ENCODE results near the gene CIB2. TPM values are rescaled to one million over a fixed set of nuclear protein-coding genes. Genes with fewer than 3 reads are reported as not detected.

Gene CIB2
- total RNA-seq, 4 donors from 2014 or later, result 8.4 to 19.5 (median 9.5) TPM

GRCh38 chr15:78177447-78177873 is 46.2 kb upstream of the CIB2 start:
- no peak overlapping the region for H3K27ac ChIP-seq
- intact Hi-C loops (cut with DNase I; ENCODE audit: low total_unique reads) (loop anchor here (5.0 kb wide), 1 partner anchor 65 kb away; no protein-coding TSS in a partner anchor), in situ Hi-C loops (cut with MboI; ENCODE audit: low pct_ligation_motif_present in 1 of 4, low pct_unique_long_range_greater_than_20kb in 1 of 4, low sequenced_read_pairs in 3 of 4) (no loop called here)
- no peaks in the 10 kb centered on the region for H3K27me3 ChIP-seq
- no peaks in the 10 kb centered on the region for H3K4me1 ChIP-seq
- H3K9me3 ChIP-seq, result no peaks in the 10 kb centered on the region
- no peak overlapping the region for H3K4me3 ChIP-seq
- peak; percentile 51 for DNase-seq
- 20 to 26% methylated on average over 1 to 12 of the region's 12 CpGs for WGBS, 2 donors (ENCODE audit: low coverage in 1 of 2)
- H3K36me3 ChIP-seq, result no peaks in the 10 kb centered on the region
- no peak for TF ChIP-seq POLR2A (IDR thresholded peaks at IDR 0.05)
- TF ChIP-seq, protein P1, sequence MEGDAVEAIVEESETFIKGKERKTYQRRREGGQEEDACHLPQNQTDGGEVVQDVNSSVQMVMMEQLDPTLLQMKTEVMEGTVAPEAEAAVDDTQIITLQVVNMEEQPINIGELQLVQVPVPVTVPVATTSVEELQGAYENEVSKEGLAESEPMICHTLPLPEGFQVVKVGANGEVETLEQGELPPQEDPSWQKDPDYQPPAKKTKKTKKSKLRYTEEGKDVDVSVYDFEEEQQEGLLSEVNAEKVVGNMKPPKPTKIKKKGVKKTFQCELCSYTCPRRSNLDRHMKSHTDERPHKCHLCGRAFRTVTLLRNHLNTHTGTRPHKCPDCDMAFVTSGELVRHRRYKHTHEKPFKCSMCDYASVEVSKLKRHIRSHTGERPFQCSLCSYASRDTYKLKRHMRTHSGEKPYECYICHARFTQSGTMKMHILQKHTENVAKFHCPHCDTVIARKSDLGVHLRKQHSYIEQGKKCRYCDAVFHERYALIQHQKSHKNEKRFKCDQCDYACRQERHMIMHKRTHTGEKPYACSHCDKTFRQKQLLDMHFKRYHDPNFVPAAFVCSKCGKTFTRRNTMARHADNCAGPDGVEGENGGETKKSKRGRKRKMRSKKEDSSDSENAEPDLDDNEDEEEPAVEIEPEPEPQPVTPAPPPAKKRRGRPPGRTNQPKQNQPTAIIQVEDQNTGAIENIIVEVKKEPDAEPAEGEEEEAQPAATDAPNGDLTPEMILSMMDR (IDR thresholded peaks at IDR 0.05), result peak; percentile 38 to 63 (median 57)

- TF ChIP-seq EP300 (IDR thresholded peaks at IDR 0.05; ENCODE audit: low read depth), result no peak
- TF ChIP-seq, protein P1 (IDR thresholded peaks at IDR 0.05), result no peak
- no peaks in the 10 kb centered on the region for H3K4me1 ChIP-seq
- peaks cover 0 to 18% (median 5%) of the 10 kb centered on the region in 4 donors for H3K36me3 ChIP-seq
- DNase-seq, result no peak
- intact Hi-C loops (cut with DNase I; ENCODE audit: low total_unique reads) (loop anchor here (5.0 kb wide), 1 partner anchor 67 kb away; no protein-coding TSS in a partner anchor), in situ Hi-C loops (cut with MboI; ENCODE audit: low pct_ligation_motif_present in 1 of 4, low pct_unique_long_range_greater_than_20kb in 1 of 4, low sequenced_read_pairs in 3 of 4) (no loop called here)
- 48% methylated on average over 2 of the region's 2 CpGs; no CpG with 5 or more reads in 1 of the 2 donors for WGBS, 2 donors (ENCODE audit: low coverage in 1 of 2)
- H3K27me3 ChIP-seq, result no peaks in the 10 kb centered on the region
- H3K4me3 ChIP-seq, result no peak overlapping the region
- no peak overlapping the region for H3K27ac ChIP-seq
- H3K9me3 ChIP-seq, result no peaks in the 10 kb centered on the region
Measured at GRCh38 chr15:78175330-78175729, 44.1 kb upstream of the CIB2 start.

DNA sequence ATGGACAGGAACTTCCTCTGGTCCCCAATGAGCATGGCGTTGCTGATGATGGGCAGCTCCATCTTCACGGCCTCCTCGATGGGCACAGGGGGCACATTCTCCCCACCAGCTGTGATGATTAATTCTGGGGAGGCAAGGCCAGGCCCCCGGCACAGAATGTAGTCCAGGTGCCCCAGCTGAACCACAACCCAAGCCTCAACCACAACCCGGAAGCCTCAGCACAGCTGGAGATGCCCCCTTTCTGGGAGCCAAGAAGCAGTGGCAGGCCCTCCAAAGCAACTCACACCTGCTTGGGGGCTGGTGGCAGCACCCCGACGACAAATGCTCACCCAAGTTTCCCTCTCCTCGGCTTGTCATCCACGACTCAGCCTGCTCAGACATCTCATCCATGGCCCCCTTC is 43.2 kb upstream of the CIB2 start:
- intact Hi-C loops (cut with DNase I; ENCODE audit: low total_unique reads) (no loop called here), in situ Hi-C loops (cut with MboI; ENCODE audit: low pct_ligation_motif_present in 1 of 4, low pct_unique_long_range_greater_than_20kb in 1 of 4, low sequenced_read_pairs in 3 of 4) (no loop called here)
- DNase-seq, result peak; percentile 49
- no peaks in the 10 kb centered on the region for H3K9me3 ChIP-seq
- no peak overlapping the region for H3K4me3 ChIP-seq
- no peak for TF ChIP-seq POLR2A (IDR thresholded peaks at IDR 0.05)
- no peak for TF ChIP-seq EP300 (IDR thresholded peaks at IDR 0.05; ENCODE audit: low read depth)
- TF ChIP-seq POLR2AphosphoS5 (IDR thresholded peaks at IDR 0.05), result no peak
- TF ChIP-seq, protein P1 (IDR thresholded peaks at IDR 0.05), result no peak
- no peaks in the 10 kb centered on the region for H3K27me3 ChIP-seq
- no peak overlapping the region for H3K27ac ChIP-seq
- WGBS, 2 donors (ENCODE audit: low coverage in 1 of 2), result 68% methylated on average over 9 of the region's 9 CpGs; no CpG with 5 or more reads in 1 of the 2 donors
- H3K36me3 ChIP-seq, result peaks cover 0 to 24% (median 10%) of the 10 kb centered on the region in 4 donors
- H3K4me1 ChIP-seq, result no peaks in the 10 kb centered on the region

DNA sequence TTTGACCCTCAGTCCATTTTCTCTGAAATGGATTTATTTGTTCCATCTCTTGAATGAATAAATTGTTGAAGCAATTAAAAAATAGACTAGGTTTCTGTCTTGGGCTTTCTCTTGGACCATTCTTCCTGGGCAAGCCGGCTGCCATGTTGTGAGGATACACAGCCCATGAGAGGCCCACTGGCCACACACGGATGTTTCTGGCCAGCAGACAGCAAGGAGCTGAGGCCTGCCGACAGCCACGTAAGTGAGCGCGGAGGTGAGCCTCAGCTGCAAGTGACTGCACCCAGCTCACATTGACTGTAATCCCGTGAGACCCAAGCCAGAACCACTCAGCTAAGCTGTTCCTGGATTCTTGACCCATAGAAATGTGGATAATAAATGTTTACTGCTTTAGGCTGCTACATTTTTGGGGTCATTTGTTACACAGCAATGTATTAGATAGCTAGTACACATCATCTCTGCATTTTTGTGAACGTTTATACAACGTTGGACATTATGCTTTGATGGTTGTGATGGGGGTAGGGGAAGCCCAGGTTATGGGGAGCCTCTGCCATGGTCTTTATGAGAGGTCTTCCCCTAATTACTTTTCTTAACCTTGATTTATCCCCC is 40.7 kb upstream of the CIB2 start:
- no peak for DNase-seq
- 99 to 100% methylated on average over 2 to 9 of the region's 9 CpGs for WGBS, 2 donors (ENCODE audit: low coverage in 1 of 2)
- no peaks in the 10 kb centered on the region for H3K9me3 ChIP-seq
- peaks cover 0 to 48% (median 21%) of the 10 kb centered on the region in 4 donors for H3K36me3 ChIP-seq
- no peaks in the 10 kb centered on the region for H3K4me1 ChIP-seq
- TF ChIP-seq POLR2AphosphoS5 (IDR thresholded peaks at IDR 0.05) (no peak), EP300 (IDR thresholded peaks at IDR 0.05; ENCODE audit: low read depth) (no peak), POLR2A (IDR thresholded peaks at IDR 0.05) (no peak)
- TF ChIP-seq, protein P1 (IDR thresholded peaks at IDR 0.05), result no peak
- no peaks in the 10 kb centered on the region for H3K27me3 ChIP-seq
- in situ Hi-C loops (cut with MboI; ENCODE audit: low pct_ligation_motif_present in 1 of 4, low pct_unique_long_range_greater_than_20kb in 1 of 4, low sequenced_read_pairs in 3 of 4) (no loop called here), intact Hi-C loops (cut with DNase I; ENCODE audit: low total_unique reads) (no loop called here)
- no peak overlapping the region for H3K4me3 ChIP-seq
- H3K27ac ChIP-seq, result peak overlapping the region in 1 of 4 donors; percentile 24

Measured in transverse colon (tissue), 4 donors.